PC-9 (cell line): ENCODE data around the gene PLEKHM2. TPM values are rescaled to one million over a fixed set of nuclear protein-coding genes. Genes with fewer than 3 reads are reported as not detected.

ENCODE experiments used
- BruUV-seq: library from RNA; stranded (reverse); fragments of 400-500 nt; replicated peaks from 2 replicates; lab custom pipeline; 2021; lab: Mats Ljungman, UMichigan
- CTCF ChIA-PET: fragments of 300-600 bp; sonication (Branson Sonifier 250); formaldehyde crosslinking; loops from one replicate; lab custom pipeline; 2022; ENCODE audit warnings: antibody characterized with exemption; lab: Charles Lee
- POLR2A ChIA-PET: fragments of 300-600 bp; sonication (Branson Sonifier 250); formaldehyde crosslinking; loops from one replicate; lab custom pipeline; 2022; ENCODE audit warnings: antibody characterized with exemption; ENCODE audit not compliant: unreplicated experiment; lab: Charles Lee
- DNase-seq, 2 experiments: peaks; one replicate each; pipeline versions ENCODE4 v3.0.0 to v3.0.0-alpha.2; 2015 to 2022; ENCODE audit warnings: mixed read lengths in 1 of 2
- H2AFZ ChIP-seq: fragments of 200-600 bp; sonication (generic); 2 replicates; pipeline ENCODE4 v1.8.1; 2017; ENCODE audit warnings: antibody characterized with exemption
- H3F3A ChIP-seq: fragments of 200-600 bp; sonication (generic); 2 replicates; pipeline ENCODE4 v1.8.1; 2017; ENCODE audit warnings: antibody characterized with exemption, mild to moderate bottlenecking, low read depth; ENCODE audit not compliant: insufficient read depth
- H3K27ac ChIP-seq: fragments of 200-600 bp; sonication (generic); 2 replicates; pipeline ENCODE4 v1.6.1; 2016; ENCODE audit warnings: mixed run types
- H3K27me3 ChIP-seq: fragments of 200-600 bp; sonication (generic); 2 replicates; pipeline ENCODE4 v1.6.1; 2016; ENCODE audit warnings: low read depth, mixed run types; ENCODE audit not compliant: insufficient read depth
- H3K36me3 ChIP-seq: fragments of 200-600 bp; sonication (generic); 2 replicates; pipeline ENCODE4 v1.6.1; 2016; ENCODE audit warnings: low read depth, mixed run types
- H3K4me1 ChIP-seq: fragments of 200-600 bp; sonication (generic); replicated peaks from 2 replicates; pipeline ENCODE4 v1.6.1; 2016; ENCODE audit warnings: mixed run types; ENCODE audit not compliant: insufficient read depth
- H3K4me2 ChIP-seq: fragments of 200-600 bp; sonication (generic); 2 replicates; pipeline ENCODE4 v1.6.1; 2017; ENCODE audit warnings: mixed run types
- H3K4me3 ChIP-seq: fragments of 200-600 bp; sonication (generic); 2 replicates; pipeline ENCODE4 v1.6.1; 2016; ENCODE audit warnings: mixed run types
- H3K79me2 ChIP-seq: fragments of 200-600 bp; sonication (generic); 2 replicates; pipeline ENCODE4 v1.6.1; 2017; ENCODE audit warnings: low read depth, mixed run types
- H3K9me2 ChIP-seq: fragments of 200-600 bp; sonication (generic); 2 replicates; pipeline ENCODE4 v1.8.1; 2017; ENCODE audit warnings: mild to moderate bottlenecking; ENCODE audit not compliant: insufficient read depth
- H3K9me3 ChIP-seq: fragments of 200-600 bp; sonication (generic); 2 replicates; pipeline ENCODE4 v1.8.1; 2016; ENCODE audit warnings: low read depth; ENCODE audit not compliant: insufficient read depth
- H4K20me1 ChIP-seq: fragments of 200-600 bp; sonication (generic); 2 replicates; pipeline ENCODE4 v1.8.1; 2017; ENCODE audit not compliant: insufficient read depth
- EZH2 ChIP-seq: fragments of 200-600 bp; sonication (generic); IDR thresholded peaks from 2 replicates; pipeline ENCODE4 v1.8.0; 2017; ENCODE audit warnings: antibody characterized with exemption, low read depth
- intact Hi-C: fragments of 100-400 bp; cut with micrococcal nuclease; formaldehyde crosslinking; loops from one replicate; pipeline ENCODE4 v1.10.0; 2022; ENCODE audit not compliant: unreplicated experiment
- total RNA-seq: library from RNA; stranded (reverse); gene quantifications from 2 replicates; pipeline ENCODE4 v1.2.3, GENCODE V29; 2021
- TF ChIP-seq, protein P1 (sequence below): fragments of 200-600 bp; sonication (generic); conservative IDR thresholded peaks from 2 replicates; pipeline ENCODE4 v1.6.1; 2017; ENCODE audit warnings: mixed run types, antibody characterized with exemption, mild to moderate bottlenecking, moderate library complexity

PLEKHM2 gene
- total RNA-seq, 1 experiment from 2014 or later, result 45.9 TPM

DNA sequence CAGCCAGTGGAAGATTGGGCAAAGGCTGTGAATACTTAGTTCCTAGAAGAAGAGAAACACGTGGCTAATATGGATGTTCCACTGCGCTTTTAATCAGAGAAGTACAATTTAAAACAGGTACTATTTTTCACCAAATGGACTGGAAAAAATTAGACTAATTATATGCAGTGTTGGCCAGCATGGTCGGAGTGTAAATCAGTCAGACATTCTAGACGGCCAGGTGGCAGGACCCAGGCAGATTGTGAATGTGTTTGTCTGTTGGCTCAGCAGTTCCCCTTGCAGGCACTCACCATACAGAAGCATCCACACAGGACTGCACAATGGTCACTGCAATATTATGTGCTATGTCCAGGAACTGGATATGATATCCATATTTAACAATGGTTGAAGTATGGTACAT lies 28.0 kb downstream of the PLEKHM2 start:
- no peaks in the 10 kb centered on the region for H4K20me1 ChIP-seq
- no peak overlapping the region for H3K4me3 ChIP-seq
- no peaks in the 10 kb centered on the region for H3K27me3 ChIP-seq
- no peaks in the 10 kb centered on the region for H3K9me3 ChIP-seq
- no peak overlapping the region for H3K4me2 ChIP-seq
- no peaks in the 10 kb centered on the region for H3K4me1 ChIP-seq
- CTCF ChIA-PET, result no interaction called here
- no peaks in the 10 kb centered on the region for H3K36me3 ChIP-seq
- no peaks in the 10 kb centered on the region for H3F3A ChIP-seq
- no peak overlapping the region for H3K27ac ChIP-seq
- TF ChIP-seq, protein P1, sequence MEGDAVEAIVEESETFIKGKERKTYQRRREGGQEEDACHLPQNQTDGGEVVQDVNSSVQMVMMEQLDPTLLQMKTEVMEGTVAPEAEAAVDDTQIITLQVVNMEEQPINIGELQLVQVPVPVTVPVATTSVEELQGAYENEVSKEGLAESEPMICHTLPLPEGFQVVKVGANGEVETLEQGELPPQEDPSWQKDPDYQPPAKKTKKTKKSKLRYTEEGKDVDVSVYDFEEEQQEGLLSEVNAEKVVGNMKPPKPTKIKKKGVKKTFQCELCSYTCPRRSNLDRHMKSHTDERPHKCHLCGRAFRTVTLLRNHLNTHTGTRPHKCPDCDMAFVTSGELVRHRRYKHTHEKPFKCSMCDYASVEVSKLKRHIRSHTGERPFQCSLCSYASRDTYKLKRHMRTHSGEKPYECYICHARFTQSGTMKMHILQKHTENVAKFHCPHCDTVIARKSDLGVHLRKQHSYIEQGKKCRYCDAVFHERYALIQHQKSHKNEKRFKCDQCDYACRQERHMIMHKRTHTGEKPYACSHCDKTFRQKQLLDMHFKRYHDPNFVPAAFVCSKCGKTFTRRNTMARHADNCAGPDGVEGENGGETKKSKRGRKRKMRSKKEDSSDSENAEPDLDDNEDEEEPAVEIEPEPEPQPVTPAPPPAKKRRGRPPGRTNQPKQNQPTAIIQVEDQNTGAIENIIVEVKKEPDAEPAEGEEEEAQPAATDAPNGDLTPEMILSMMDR, result no peak
- no peak for TF ChIP-seq EZH2
- no peaks in the 10 kb centered on the region for H3K79me2 ChIP-seq
- no peak overlapping the region for H2AFZ ChIP-seq
- BruUV-seq, result no TSS peak
- no peak for DNase-seq
- POLR2A ChIA-PET, result interaction anchor here (0.6 to 0.9 kb wide), 2 partner anchors 35 to 182 kb away, joined by 4 read pairs; no protein-coding TSS in a partner anchor
- intact Hi-C loops, result no loop called here
- no peaks in the 10 kb centered on the region for H3K9me2 ChIP-seq

DNA sequence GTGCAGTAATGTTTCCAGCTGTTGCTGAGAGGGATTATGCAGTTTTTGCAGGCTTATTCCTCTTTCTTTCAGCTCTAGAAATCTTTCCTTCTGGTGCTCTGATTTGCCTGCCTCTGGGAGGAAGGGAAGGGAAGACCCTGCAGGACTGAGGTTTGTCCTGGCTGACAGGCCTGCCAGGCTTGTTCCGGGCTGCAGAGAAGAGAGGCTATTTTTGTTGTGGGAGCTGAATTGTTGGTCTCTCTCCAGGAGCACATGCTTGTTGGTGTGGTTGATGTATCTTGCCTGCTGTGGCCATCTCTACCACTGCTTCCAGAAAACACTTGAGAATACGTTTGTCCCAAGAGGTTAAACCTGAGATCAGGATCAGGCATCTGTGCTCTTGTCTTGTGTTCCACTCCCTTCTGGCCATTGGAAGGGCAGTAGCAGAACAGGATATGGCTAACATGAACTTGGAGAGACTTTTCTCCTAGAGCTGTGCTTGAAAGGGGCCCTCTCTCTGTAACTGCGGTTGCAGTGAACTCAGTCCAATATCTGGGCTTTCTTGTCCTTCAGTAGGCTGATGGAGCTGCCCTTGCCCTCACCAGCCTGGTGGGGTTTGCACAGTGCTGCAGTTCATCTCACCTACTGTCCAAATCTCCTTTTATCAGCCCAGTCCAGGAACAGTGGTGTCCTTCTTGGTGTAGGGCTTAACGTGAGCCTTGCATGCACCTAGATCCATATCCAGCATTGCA lies 30.5 kb downstream of the PLEKHM2 start:
- Histone ChIP-seq H3F3A (no peaks in the 10 kb centered on the region), H3K27me3 (no peaks in the 10 kb centered on the region), H3K36me3 (no peaks in the 10 kb centered on the region), H3K4me3 (no peak overlapping the region), H4K20me1 (no peaks in the 10 kb centered on the region), H3K9me3 (no peaks in the 10 kb centered on the region), H2AFZ (no peak overlapping the region), H3K4me1 (no peaks in the 10 kb centered on the region), H3K9me2 (no peaks in the 10 kb centered on the region), H3K79me2 (no peaks in the 10 kb centered on the region), H3K27ac (no peak overlapping the region), H3K4me2 (no peak overlapping the region)
- ChIA-PET POLR2A (no interaction called here), CTCF (no interaction called here)
- BruUV-seq, result no TSS peak
- TF ChIP-seq, protein P1, result no peak
- TF ChIP-seq EZH2, result no peak
- no peak for DNase-seq
- intact Hi-C loops, result no loop called here

DNA sequence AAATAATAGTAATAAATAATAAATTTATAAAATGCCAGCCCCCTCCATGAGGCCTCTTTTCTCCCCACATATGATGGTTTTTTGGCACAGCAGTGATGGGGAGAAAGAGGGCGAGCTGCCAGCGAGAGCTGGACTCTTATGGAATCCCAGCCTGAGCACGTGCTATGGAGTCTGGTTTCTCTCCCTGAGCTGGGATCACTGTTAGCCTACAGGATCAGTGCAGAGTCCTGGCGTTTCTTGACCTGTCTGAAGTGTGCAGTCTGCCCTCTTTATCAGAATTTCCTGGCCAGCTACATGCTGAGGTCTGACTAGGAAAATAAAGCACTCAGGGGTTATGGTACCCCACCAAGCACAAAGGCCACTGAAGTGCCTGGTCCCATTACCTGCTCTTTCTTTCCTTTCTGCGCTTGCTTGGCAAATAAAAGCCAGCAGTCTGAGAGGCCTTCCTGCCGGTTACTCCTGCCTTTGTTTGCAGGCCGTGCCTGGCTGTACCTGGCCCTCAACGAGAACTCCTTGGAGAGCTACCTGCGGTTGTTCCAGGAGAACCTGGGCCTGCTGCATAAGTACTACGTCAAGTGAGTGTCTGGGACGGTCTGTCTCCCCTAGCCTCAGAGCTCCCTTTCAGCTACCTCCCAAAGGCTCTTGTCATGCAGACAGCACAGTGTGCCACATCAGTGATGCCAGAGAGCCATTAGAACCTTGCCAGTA lies 33.5 kb downstream of the PLEKHM2 start:
- POLR2A ChIA-PET, result interaction anchor here (0.8 kb wide), 1 partner anchor 38 kb away, joined by 6 read pairs; no protein-coding TSS in a partner anchor
- H3F3A ChIP-seq, result no peaks in the 10 kb centered on the region

More for the DNA sequence above, 33.5 kb downstream of the PLEKHM2 start:
- Histone ChIP-seq H3K9me3 (no peaks in the 10 kb centered on the region), H3K27ac (no peak overlapping the region), H3K27me3 (no peaks in the 10 kb centered on the region), H2AFZ (no peak overlapping the region), H3K36me3 (no peaks in the 10 kb centered on the region), H3K79me2 (no peaks in the 10 kb centered on the region), H4K20me1 (no peaks in the 10 kb centered on the region), H3K4me1 (no peaks in the 10 kb centered on the region), H3K4me3 (no peak overlapping the region), H3K4me2 (no peak overlapping the region), H3K9me2 (no peaks in the 10 kb centered on the region)
- intact Hi-C loops, result no loop called here
- BruUV-seq, result no TSS peak
- TF ChIP-seq, protein P1, result no peak
- TF ChIP-seq EZH2, result no peak
- no peak for DNase-seq
- CTCF ChIA-PET, result no interaction called here
